Neuronal stem cell (in vitro differentiated cells): Measurements from ENCODE around the gene ENOX2.
"Not testable (repeated sequence)": the region's sequence is repeated elsewhere in the genome, so short reads cannot be mapped to it uniquely, and the experiment has no call there.

Experiments used
- DNase-seq: peaks from one replicate; pipeline ENCODE4 v3.0.0-alpha.2; 2013; ENCODE audit warnings: low spot score
- H2AFZ ChIP-seq: one replicate; pipeline ENCODE4 v1.6.1; 2013; ENCODE audit warnings: mild to moderate bottlenecking, low read length, inconsistent platforms
- H2AK5ac ChIP-seq: 2 replicates; pipeline ENCODE4 v1.6.1; 2013; ENCODE audit warnings: low read depth, mild to moderate bottlenecking, inconsistent platforms, low read length, moderate library complexity, mixed read lengths
- H2BK120ac ChIP-seq: 2 replicates; pipeline ENCODE4 v1.6.1; 2013; ENCODE audit warnings: low read depth, mild to moderate bottlenecking, inconsistent platforms, low read length, moderate library complexity, mixed read lengths
- H2BK12ac ChIP-seq: one replicate; pipeline ENCODE4 v1.6.1; 2013; ENCODE audit warnings: low read length, inconsistent platforms
- H2BK15ac ChIP-seq: 2 replicates; pipeline ENCODE4 v1.6.1; 2013; ENCODE audit warnings: mild to moderate bottlenecking, low read length, inconsistent platforms, mixed read lengths
- H2BK5ac ChIP-seq: one replicate; pipeline ENCODE4 v1.6.1; 2013; ENCODE audit warnings: inconsistent platforms, mild to moderate bottlenecking, low read length, moderate library complexity
- H3K14ac ChIP-seq: one replicate; pipeline ENCODE4 v1.6.1; 2013; ENCODE audit warnings: low read length, inconsistent platforms
- H3K18ac ChIP-seq: 2 replicates; pipeline ENCODE4 v1.6.1; 2013; ENCODE audit warnings: low read length, inconsistent platforms
- H3K23ac ChIP-seq: 2 replicates; pipeline ENCODE4 v1.6.1; 2013; ENCODE audit warnings: low read depth, mild to moderate bottlenecking, mixed read lengths, low read length, inconsistent platforms; ENCODE audit not compliant: poor library complexity
- H3K27ac ChIP-seq: replicated peaks from 3 replicates; pipeline ENCODE4 v1.5.1; 2013; ENCODE audit warnings: low read length, inconsistent platforms
- H3K27me3 ChIP-seq, 3 experiments: 2 replicates each; pipeline ENCODE4 v1.6.1; 2013; ENCODE audit warnings: low read length in 3 of 3, mild to moderate bottlenecking in 2 of 3, inconsistent platforms in 1 of 3, low read depth in 1 of 3, mixed read lengths in 1 of 3, moderate library complexity in 1 of 3; ENCODE audit not compliant: control insufficient read depth in 3 of 3, insufficient read depth in 3 of 3
- H3K36me3 ChIP-seq, 2 donors: replicated peaks in 1 of 2; 2 replicates each; pipeline ENCODE4 v1.6.1; 2013; ENCODE audit warnings: low read length in 2 of 2; ENCODE audit not compliant: control insufficient read depth in 2 of 2, insufficient read depth in 2 of 2
- H3K4ac ChIP-seq: 2 replicates; pipeline ENCODE4 v1.6.1; 2013; ENCODE audit warnings: inconsistent platforms, mild to moderate bottlenecking, low read length, moderate library complexity
- H3K4me1 ChIP-seq, 2 donors: 1 replicate in 1 of 2; 2 replicates in 1 of 2; pipeline ENCODE4 v1.6.1; 2013; ENCODE audit warnings: low read length in 2 of 2, low read depth in 1 of 2; ENCODE audit not compliant: control insufficient read depth in 2 of 2, insufficient read depth in 1 of 2
- H3K4me2 ChIP-seq: one replicate; pipeline ENCODE4 v1.6.1; 2013; ENCODE audit warnings: mild to moderate bottlenecking, low read length, inconsistent platforms; ENCODE audit not compliant: insufficient read depth, poor library complexity, severe bottlenecking
- H3K4me3 ChIP-seq, 2 donors: 2 replicates each; pipeline ENCODE4 v1.5.1; 2013; ENCODE audit warnings: low read length in 2 of 2, mild to moderate bottlenecking in 2 of 2, inconsistent platforms in 1 of 2, moderate library complexity in 1 of 2
- H3K79me1 ChIP-seq: one replicate; pipeline ENCODE4 v1.6.1; 2013; ENCODE audit warnings: low read depth, mild to moderate bottlenecking, inconsistent platforms, low read length, moderate library complexity
- H3K9ac ChIP-seq: one replicate; pipeline ENCODE4 v1.6.1; 2013; ENCODE audit warnings: mild to moderate bottlenecking, low read depth, low read length, inconsistent platforms; ENCODE audit not compliant: poor library complexity
- H3K9me3 ChIP-seq, 2 donors: replicated peaks in 1 of 2; 2 replicates each; pipeline versions ENCODE3 to v1.6.1; 2013; ENCODE audit warnings: low read length in 2 of 2, mild to moderate bottlenecking in 2 of 2, inconsistent platforms in 1 of 2, low read depth in 1 of 2, mixed read lengths in 1 of 2, moderate library complexity in 1 of 2; ENCODE audit not compliant: control insufficient read depth in 2 of 2, insufficient read depth in 1 of 2
- H4K8ac ChIP-seq: one replicate; pipeline ENCODE4 v1.6.1; 2013; ENCODE audit warnings: low read depth, mild to moderate bottlenecking, inconsistent platforms, low read length, moderate library complexity
- H4K91ac ChIP-seq: one replicate; pipeline ENCODE4 v1.6.1; 2013; ENCODE audit warnings: low read length, low read depth, mild to moderate bottlenecking, inconsistent platforms; ENCODE audit not compliant: poor library complexity
- WGBS, 2 donors: extraction: QIAGEN DNeasy Blood & Tissue Kit; methylation state at CpG; one replicate each; pipeline ENCODE4 v1.1.7; 2013; ENCODE audit warnings: missing lambda C conversion rate in 2 of 2, mixed read lengths in 1 of 2; ENCODE audit not compliant: insufficient read length in 2 of 2, insufficient replicate concordance in 1 of 2; ENCODE audit errors: extremely low coverage in 2 of 2; 5-methylcytosine and 5-hydroxymethylcytosine counted together

Gene ENOX2

DNA sequence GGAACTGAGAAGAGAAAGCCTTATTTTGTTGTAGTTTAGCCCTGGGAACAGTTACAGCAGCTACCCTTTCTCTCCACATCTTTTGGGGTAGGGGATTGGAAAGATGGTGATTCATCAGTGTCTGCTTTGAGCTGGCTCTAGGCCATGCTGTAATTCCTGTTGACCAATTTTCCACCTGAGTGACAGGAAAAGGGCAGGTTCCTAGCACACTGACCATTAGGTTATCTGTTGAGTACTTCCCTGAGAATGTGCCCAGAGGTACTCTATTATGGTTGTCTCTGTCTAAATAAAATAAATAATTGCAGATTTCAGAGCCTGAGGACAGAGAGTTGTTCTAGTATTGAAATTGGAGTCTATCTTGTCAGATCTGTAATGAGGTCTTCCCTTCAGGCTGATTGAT is 109.0 kb downstream of the ENOX2 start:
- no peaks in the 10 kb centered on the region for H3K27me3 ChIP-seq
- no peak overlapping the region for H3K9ac ChIP-seq
- H3K27ac ChIP-seq = no peak overlapping the region
- no peak overlapping the region for H2AK5ac ChIP-seq
- no peak overlapping the region for H2AFZ ChIP-seq
- no peaks in the 10 kb centered on the region for H3K79me1 ChIP-seq
- H2BK15ac ChIP-seq = no peak overlapping the region
- no peak overlapping the region for H3K23ac ChIP-seq
- no peak overlapping the region for H3K18ac ChIP-seq
- no peaks in the 10 kb centered on the region for H3K9me3 ChIP-seq
- H3K4me1 ChIP-seq = no peaks in the 10 kb centered on the region
- H4K8ac ChIP-seq = no peak overlapping the region
- no peak overlapping the region for H3K4me2 ChIP-seq
- H2BK120ac ChIP-seq = no peak overlapping the region
- H2BK12ac ChIP-seq = no peak overlapping the region
- no peak overlapping the region for H3K14ac ChIP-seq
- H3K4ac ChIP-seq = no peak overlapping the region
- no peak overlapping the region for H4K91ac ChIP-seq
- H2BK5ac ChIP-seq = no peak overlapping the region
- no peak for DNase-seq
- H3K36me3 ChIP-seq = no peaks in the 10 kb centered on the region
- H3K4me3 ChIP-seq = no peak overlapping the region

- H3K23ac ChIP-seq, H3K14ac ChIP-seq, H4K8ac ChIP-seq, H2AK5ac ChIP-seq, H3K79me1 ChIP-seq, H2BK12ac ChIP-seq, H3K4me1 ChIP-seq, H2AFZ ChIP-seq, H3K9me3 ChIP-seq, H3K9ac ChIP-seq, H3K4ac ChIP-seq, H2BK5ac ChIP-seq, H2BK120ac ChIP-seq, DNase-seq, H4K91ac ChIP-seq, H3K4me3 ChIP-seq, H3K18ac ChIP-seq, H3K27ac ChIP-seq, H3K27me3 ChIP-seq, H3K36me3 ChIP-seq, H3K4me2 ChIP-seq, H2BK15ac ChIP-seq: not testable (repeated sequence)
- no CpG with 5 or more reads among the region's 2 CpGs for WGBS, 2 donors
Observed at GRCh38 chrX:130791870-130792269, 111.1 kb downstream of the ENOX2 start.

- no peak overlapping the region for H3K27ac ChIP-seq
- no peak overlapping the region for H3K4me2 ChIP-seq
- no peak overlapping the region for H2BK12ac ChIP-seq
- H4K91ac ChIP-seq = no peak overlapping the region
- no peak for DNase-seq
- H3K27me3 ChIP-seq = no peaks in the 10 kb centered on the region
- H3K4me3 ChIP-seq = no peak overlapping the region
- no peak overlapping the region for H3K18ac ChIP-seq
- H3K14ac ChIP-seq = no peak overlapping the region
- no peak overlapping the region for H2BK120ac ChIP-seq
- H3K79me1 ChIP-seq = no peaks in the 10 kb centered on the region
- no peaks in the 10 kb centered on the region for H3K9me3 ChIP-seq
- H4K8ac ChIP-seq = no peak overlapping the region
- no peak overlapping the region for H3K4ac ChIP-seq
- H3K36me3 ChIP-seq = no peaks in the 10 kb centered on the region
- H3K23ac ChIP-seq = no peak overlapping the region
- no peak overlapping the region for H2BK5ac ChIP-seq
- H2BK15ac ChIP-seq = no peak overlapping the region
- H3K4me1 ChIP-seq = peaks cover 0 to 5% of the 10 kb centered on the region in 2 donors
- H2AK5ac ChIP-seq = no peak overlapping the region
- H2AFZ ChIP-seq = no peak overlapping the region
- no peak overlapping the region for H3K9ac ChIP-seq
- WGBS, 2 donors = 100% methylated on average over 1 of the region's 2 CpGs; no CpG with 5 or more reads in 1 of the 2 donors
Observed at GRCh38 chrX:130789793-130790192, 113.2 kb downstream of the ENOX2 start.

DNA sequence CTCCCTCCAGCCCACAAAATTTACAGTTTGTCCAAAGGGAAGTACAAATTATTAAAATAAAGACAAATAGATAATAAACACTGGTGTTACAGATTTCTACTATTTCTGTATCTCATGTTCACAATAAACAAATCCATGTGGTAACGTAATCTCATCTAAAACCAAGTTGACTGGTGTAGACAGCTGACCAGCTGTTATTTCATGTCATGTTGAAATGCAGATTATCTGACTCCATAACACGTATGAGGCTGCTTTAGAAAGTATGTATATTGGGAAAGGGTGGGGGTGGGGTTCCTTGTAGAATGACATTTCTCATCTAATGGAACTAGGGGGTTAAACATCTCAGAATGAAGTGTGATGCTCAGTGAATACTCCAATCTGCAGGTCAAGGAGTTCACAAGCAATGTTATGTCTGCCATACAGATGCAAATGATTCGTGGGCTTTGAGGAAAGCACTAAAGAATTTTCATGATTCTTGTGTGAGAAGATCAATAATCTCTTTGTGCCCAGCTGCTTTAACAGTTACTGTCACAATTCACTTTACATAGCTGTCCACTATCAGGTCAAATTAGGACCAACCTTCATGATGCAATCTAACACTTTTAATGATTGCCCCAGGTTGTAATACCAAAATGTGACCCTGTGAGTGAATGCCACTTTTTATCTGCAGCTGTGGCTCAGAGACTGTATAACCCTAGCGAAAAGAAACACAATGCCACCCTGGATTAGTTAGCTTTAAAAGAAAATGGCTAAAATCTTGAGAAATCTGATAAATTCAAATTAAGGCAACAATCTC is 114.0 kb downstream of the ENOX2 start:
- WGBS, 2 donors = no CpG with 5 or more reads among the region's 4 CpGs
- Histone ChIP-seq H3K9ac (no peak overlapping the region), H3K4ac (no peak overlapping the region), H3K27ac (no peak overlapping the region), H3K27me3 (no peaks in the 10 kb centered on the region), H2BK15ac (no peak overlapping the region), H3K36me3 (no peaks in the 10 kb centered on the region), H3K4me1 (peaks cover 0 to 6% of the 10 kb centered on the region in 2 donors), H3K14ac (no peak overlapping the region), H2AFZ (no peak overlapping the region), H4K8ac (no peak overlapping the region), H2BK12ac (no peak overlapping the region), H3K4me2 (no peak overlapping the region), H2AK5ac (no peak overlapping the region), H2BK120ac (no peak overlapping the region), H3K4me3 (no peak overlapping the region), H3K9me3 (no peaks in the 10 kb centered on the region), H3K23ac (no peak overlapping the region), H2BK5ac (no peak overlapping the region), H4K91ac (no peak overlapping the region), H3K79me1 (no peaks in the 10 kb centered on the region), H3K18ac (no peak overlapping the region)
- no peak for DNase-seq
